Left lung (tissue), 10 donors: ENCODE data around the gene SLC25A19. TPM values are rescaled to one million over a fixed set of nuclear protein-coding genes. Genes with fewer than 3 reads are reported as not detected.
A peak's percentile ranks its signal among the peaks of the same experiment; 100 is the strongest.

Experiments
- ATAC-seq: fragments of 200-7000 bp; cut with Tn5 transposase; one replicate; pipeline ENCODE4 v1.9.1; 2020; ENCODE audit warnings: moderate library complexity
- DNase-seq, 4 donors: peaks; one replicate each; pipeline ENCODE4 v3.0.0-alpha.2; 2013 to 2020
- H3K27ac ChIP-seq, 2 donors: fragments of 200-600 bp; sonication (generic) in 1 of 2; one replicate each; pipeline versions ENCODE4 v1.5.0 to v1.8.0; 2020 to 2021
- H3K27me3 ChIP-seq, 2 donors: fragments of 200-600 bp; sonication (generic) in 1 of 2; one replicate each; pipeline versions ENCODE4 v1.5.0 to v1.8.0; 2020 to 2021
- H3K36me3 ChIP-seq, 2 donors: fragments of 200-600 bp; sonication (generic) in 1 of 2; one replicate each; pipeline versions ENCODE4 v1.5.0 to v1.8.0; 2020 to 2021
- H3K4me1 ChIP-seq, 2 donors: fragments of 200-600 bp; one replicate each; pipeline ENCODE4 v1.8.0; 2021
- H3K4me3 ChIP-seq, 2 donors: fragments of 200-600 bp; sonication (generic) in 1 of 2; one replicate each; pipeline versions ENCODE4 v1.5.0 to v1.8.0; 2020 to 2021; ENCODE audit warnings: mild to moderate bottlenecking in 1 of 2
- H3K9me3 ChIP-seq, 2 donors: fragments of 200-600 bp; sonication (generic) in 1 of 2; one replicate each; pipeline versions ENCODE4 v1.5.0 to v1.8.0; 2020 to 2021
- intact Hi-C, 2 donors: fragments of 100-400 bp; cut with DNase I; formaldehyde crosslinking; loops; one replicate each; pipeline versions ENCODE4 v1.11.2 to v1.14.2; 2022
- polyA plus RNA-seq, 6 donors: library from polyadenylated mRNA; unstranded; fragments of 120-200 nt; gene quantifications; one replicate each; pipeline ENCODE4 v1.2.1, GENCODE V29; 2013; ENCODE audit not compliant: insufficient read length in 6 of 6
- total RNA-seq, 2 donors: library from RNA; stranded (reverse); fragmentation: NEBNext Ultra II Directional; extraction: Animal tissue kit (Norgen Biotek cat#: 25700); gene quantifications; one replicate each; pipeline ENCODE4 v1.2.1, GENCODE V29; 2021
- TF ChIP-seq, protein P1 (sequence below), 2 donors: fragments of 200-600 bp; sonication (generic) in 1 of 2; IDR thresholded peaks; one replicate each; pipeline versions ENCODE4 v1.5.0 to v1.8.0; 2021; ENCODE audit warnings: antibody characterized with exemption in 2 of 2
- donor health status: DM: no; HTN: yes; CAD: no.
- donor health status: DM: no; HTN: no; CAD: no.

Gene SLC25A19
- total and polyA plus RNA-seq, 8 donors: 5.9 to 29.7 (median 7.4) TPM

DNA sequence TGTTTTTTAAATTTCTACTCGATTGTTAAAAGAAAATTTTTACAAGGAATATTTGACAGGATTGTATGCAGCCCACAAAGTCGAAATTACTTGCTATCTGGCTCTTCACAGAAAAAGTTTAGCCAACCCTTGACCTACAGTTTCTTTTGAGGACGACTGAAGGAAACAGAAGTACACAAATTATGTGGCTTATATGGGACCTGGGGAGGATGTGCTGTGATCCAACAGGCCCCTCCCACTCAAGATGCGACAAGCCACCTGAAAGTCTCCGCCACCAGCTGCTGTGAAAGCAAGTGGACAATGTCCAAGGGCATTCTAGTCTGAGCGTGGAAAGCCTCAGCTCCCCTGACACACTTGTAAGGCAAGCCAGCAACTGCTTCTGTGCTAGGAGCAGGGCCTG is 42.4 kb upstream of the SLC25A19 start:
- H3K36me3 ChIP-seq: peaks cover 0 to 30% of the 10 kb centered on the region in 2 donors
- DNase-seq: no peak
- no peaks in the 10 kb centered on the region for H3K9me3 ChIP-seq
- no peak for ATAC-seq
- intact Hi-C loops: no loop called here
- H3K27ac ChIP-seq: no peak overlapping the region
- no peaks in the 10 kb centered on the region for H3K27me3 ChIP-seq
- no peak overlapping the region for H3K4me3 ChIP-seq
- peaks cover 0 to 42% of the 10 kb centered on the region in 2 donors for H3K4me1 ChIP-seq
- TF ChIP-seq, protein P1, sequence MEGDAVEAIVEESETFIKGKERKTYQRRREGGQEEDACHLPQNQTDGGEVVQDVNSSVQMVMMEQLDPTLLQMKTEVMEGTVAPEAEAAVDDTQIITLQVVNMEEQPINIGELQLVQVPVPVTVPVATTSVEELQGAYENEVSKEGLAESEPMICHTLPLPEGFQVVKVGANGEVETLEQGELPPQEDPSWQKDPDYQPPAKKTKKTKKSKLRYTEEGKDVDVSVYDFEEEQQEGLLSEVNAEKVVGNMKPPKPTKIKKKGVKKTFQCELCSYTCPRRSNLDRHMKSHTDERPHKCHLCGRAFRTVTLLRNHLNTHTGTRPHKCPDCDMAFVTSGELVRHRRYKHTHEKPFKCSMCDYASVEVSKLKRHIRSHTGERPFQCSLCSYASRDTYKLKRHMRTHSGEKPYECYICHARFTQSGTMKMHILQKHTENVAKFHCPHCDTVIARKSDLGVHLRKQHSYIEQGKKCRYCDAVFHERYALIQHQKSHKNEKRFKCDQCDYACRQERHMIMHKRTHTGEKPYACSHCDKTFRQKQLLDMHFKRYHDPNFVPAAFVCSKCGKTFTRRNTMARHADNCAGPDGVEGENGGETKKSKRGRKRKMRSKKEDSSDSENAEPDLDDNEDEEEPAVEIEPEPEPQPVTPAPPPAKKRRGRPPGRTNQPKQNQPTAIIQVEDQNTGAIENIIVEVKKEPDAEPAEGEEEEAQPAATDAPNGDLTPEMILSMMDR (IDR thresholded peaks at IDR 0.05): no peak

- Histone ChIP-seq H3K9me3 (no peaks in the 10 kb centered on the region), H3K4me1 (peaks cover 8 to 65% of the 10 kb centered on the region in 2 donors), H3K27me3 (no peaks in the 10 kb centered on the region), H3K4me3 (no peak overlapping the region), H3K27ac (peak overlapping the region in 1 of 2 donors; percentile 77), H3K36me3 (peaks cover 0 to 59% of the 10 kb centered on the region in 2 donors)
- intact Hi-C loops: loop anchor here in 1 of 2 donors (5.0 kb wide), 1 partner anchor 75 kb away; no protein-coding TSS in a partner anchor
- ATAC-seq (no peak), DNase-seq (no peak)
- TF ChIP-seq, protein P1 (IDR thresholded peaks at IDR 0.05): no peak
Measured at GRCh38 chr17:75327757-75328156, 38.5 kb upstream of the SLC25A19 start.

DNA sequence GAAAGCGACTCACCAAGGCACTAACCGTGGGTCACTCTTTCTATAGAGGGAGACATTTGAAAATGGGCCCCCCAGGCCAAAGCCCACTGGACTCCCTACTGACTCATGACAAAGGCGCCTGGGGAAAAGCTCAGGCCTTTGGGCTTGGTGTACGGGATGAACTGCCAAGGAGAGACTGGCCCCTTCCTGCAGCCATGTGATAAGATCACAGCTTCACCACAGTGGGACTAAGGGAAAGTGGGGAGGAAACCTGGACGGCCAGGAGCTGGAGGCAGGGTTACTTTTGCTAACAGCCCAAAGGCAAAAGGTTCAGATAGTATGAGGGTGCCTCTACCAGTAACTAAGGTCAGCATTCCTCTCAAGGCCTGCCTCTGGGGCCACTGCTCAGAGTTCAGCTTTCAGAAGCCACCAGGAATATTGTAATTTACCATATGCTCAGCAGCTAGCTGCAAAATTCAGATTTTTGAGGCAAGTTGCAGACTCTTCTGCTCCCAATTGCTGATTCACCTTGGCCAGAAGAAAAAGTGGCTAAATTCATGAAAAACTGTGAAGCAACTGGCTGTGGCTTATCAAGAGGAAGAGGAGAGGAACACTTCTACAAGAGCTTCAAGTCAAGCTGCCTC is 37.1 kb upstream of the SLC25A19 start:
- H3K27ac ChIP-seq: peak overlapping the region; percentile 2 to 77
- no peak for ATAC-seq
- TF ChIP-seq, protein P1 (IDR thresholded peaks at IDR 0.05): no peak
- H3K4me1 ChIP-seq: peaks cover 8 to 69% of the 10 kb centered on the region in 2 donors
- no peaks in the 10 kb centered on the region for H3K27me3 ChIP-seq
- intact Hi-C loops: loop anchor here in 1 of 2 donors (5.0 kb wide), 1 partner anchor 76 kb away; no protein-coding TSS in a partner anchor
- no peak overlapping the region for H3K4me3 ChIP-seq
- no peak for DNase-seq
- peaks cover 0 to 59% of the 10 kb centered on the region in 2 donors for H3K36me3 ChIP-seq
- H3K9me3 ChIP-seq: no peaks in the 10 kb centered on the region

DNA sequence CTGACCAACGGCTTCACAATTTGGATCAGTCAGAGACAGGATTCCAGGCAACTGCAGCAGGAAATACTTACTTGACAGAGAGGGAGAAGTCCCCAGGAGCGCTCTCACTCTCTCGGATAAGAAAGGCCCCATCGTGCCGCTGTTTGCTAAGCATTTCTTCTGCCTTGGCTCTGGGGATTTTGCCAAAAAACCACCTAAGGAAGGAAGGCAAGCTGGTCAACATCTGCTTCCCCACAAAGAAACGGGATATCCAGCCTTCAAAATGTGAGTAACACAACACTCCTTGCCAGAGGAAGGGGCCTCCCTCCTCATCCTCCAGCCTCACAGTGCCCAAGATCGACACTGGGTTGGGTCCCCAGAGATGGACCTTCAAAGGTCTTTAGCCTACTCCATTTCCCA is 36.6 kb upstream of the SLC25A19 start:
- intact Hi-C loops: loop anchor here in 1 of 2 donors (5.0 kb wide), 1 partner anchor 76 kb away; no protein-coding TSS in a partner anchor
- DNase-seq: peak in 1 of 4 donors; percentile 21

GRCh38 chr17:75325348-75325747 is 36.1 kb upstream of the SLC25A19 start:
- ATAC-seq: no peak
- Histone ChIP-seq H3K27ac (peak overlapping the region; percentile 2 to 77), H3K9me3 (no peaks in the 10 kb centered on the region), H3K4me3 (no peak overlapping the region), H3K4me1 (peaks cover 8 to 67% of the 10 kb centered on the region in 2 donors), H3K36me3 (peaks cover 0 to 63% of the 10 kb centered on the region in 2 donors), H3K27me3 (no peaks in the 10 kb centered on the region)
- intact Hi-C loops: loop anchor here in 1 of 2 donors (5.0 kb wide), 1 partner anchor 77 kb away; no protein-coding TSS in a partner anchor
- TF ChIP-seq, protein P1 (IDR thresholded peaks at IDR 0.05): no peak
- DNase-seq: no peak

More for the DNA sequence above, 36.6 kb upstream of the SLC25A19 start:
- Histone ChIP-seq H3K27ac (peak overlapping the region; percentile 2 to 77), H3K4me1 (peaks cover 8 to 69% of the 10 kb centered on the region in 2 donors), H3K36me3 (peaks cover 0 to 59% of the 10 kb centered on the region in 2 donors), H3K9me3 (no peaks in the 10 kb centered on the region), H3K27me3 (no peaks in the 10 kb centered on the region), H3K4me3 (no peak overlapping the region)
- TF ChIP-seq, protein P1 (IDR thresholded peaks at IDR 0.05): no peak
- ATAC-seq: peak; percentile 19
